Measurements from ENCODE around the gene ZNF48.

The ZNF48 gene

DNA sequence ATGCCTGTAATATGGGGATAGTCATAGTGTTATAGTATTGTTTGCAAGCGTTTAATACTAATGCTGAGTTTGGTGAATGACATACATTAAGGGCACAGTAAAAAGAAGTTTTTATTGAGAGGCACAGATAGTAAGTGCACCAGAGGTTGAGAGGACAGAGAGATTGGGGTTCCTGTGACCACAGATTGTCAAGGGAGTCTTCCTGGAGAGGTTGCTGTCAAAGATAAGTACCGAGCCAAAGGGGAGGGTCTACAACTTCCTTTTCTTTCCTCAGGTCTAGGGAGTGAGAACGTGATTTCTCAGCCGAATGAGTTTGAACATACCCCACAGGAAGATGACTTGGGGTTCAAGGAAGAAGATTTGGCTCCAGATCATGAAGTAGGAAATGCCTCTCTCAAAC lies 1.8 kb downstream of the ZNF48 start:
- Histone ChIP-seq H3K9me3 (ENCODE audit: insufficient read depth, low read length) (no peaks in the 10 kb centered on the region), H3K9me2 (replicated peaks; ENCODE audit: insufficient read depth, low read length) (no peaks in the 10 kb centered on the region), H3K9ac (ENCODE audit: low read length) (no peak overlapping the region), H2AFZ (ENCODE audit: low read depth, low read length, severe bottlenecking) (no peak overlapping the region), H3K4me2 (ENCODE audit: low read depth, low read length, poor library complexity, severe bottlenecking) (no peak overlapping the region), H3K27me3 (ENCODE audit: low read length) (no peaks in the 10 kb centered on the region), H3K4me3 (ENCODE audit: insufficient read depth, low read length, poor library complexity, severe bottlenecking) (no peak overlapping the region), H3K79me2 (ENCODE audit: insufficient read depth, low read length) (peaks cover 13% of the 10 kb centered on the region; the same call in 1 of the 2 replicates), H4K20me1 (ENCODE audit: low read depth, low read length) (no peaks in the 10 kb centered on the region), H3F3A (ENCODE audit: insufficient read depth) (peaks cover 8% of the 10 kb centered on the region; the same call in 1 of the 2 replicates), H3K27ac (ENCODE audit: low read depth, low read length) (no peak overlapping the region), H3K36me3 (ENCODE audit: low read length) (no peaks in the 10 kb centered on the region)
- TF ChIP-seq EZH2phosphoT487 (conservative IDR thresholded peaks at IDR 0.05; ENCODE audit: low read length): no peak
- TF ChIP-seq, protein P1, sequence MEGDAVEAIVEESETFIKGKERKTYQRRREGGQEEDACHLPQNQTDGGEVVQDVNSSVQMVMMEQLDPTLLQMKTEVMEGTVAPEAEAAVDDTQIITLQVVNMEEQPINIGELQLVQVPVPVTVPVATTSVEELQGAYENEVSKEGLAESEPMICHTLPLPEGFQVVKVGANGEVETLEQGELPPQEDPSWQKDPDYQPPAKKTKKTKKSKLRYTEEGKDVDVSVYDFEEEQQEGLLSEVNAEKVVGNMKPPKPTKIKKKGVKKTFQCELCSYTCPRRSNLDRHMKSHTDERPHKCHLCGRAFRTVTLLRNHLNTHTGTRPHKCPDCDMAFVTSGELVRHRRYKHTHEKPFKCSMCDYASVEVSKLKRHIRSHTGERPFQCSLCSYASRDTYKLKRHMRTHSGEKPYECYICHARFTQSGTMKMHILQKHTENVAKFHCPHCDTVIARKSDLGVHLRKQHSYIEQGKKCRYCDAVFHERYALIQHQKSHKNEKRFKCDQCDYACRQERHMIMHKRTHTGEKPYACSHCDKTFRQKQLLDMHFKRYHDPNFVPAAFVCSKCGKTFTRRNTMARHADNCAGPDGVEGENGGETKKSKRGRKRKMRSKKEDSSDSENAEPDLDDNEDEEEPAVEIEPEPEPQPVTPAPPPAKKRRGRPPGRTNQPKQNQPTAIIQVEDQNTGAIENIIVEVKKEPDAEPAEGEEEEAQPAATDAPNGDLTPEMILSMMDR (IDR thresholded peaks at IDR 0.05; ENCODE audit: insufficient read depth, low read length, poor library complexity, severe bottlenecking): no peak

DNA sequence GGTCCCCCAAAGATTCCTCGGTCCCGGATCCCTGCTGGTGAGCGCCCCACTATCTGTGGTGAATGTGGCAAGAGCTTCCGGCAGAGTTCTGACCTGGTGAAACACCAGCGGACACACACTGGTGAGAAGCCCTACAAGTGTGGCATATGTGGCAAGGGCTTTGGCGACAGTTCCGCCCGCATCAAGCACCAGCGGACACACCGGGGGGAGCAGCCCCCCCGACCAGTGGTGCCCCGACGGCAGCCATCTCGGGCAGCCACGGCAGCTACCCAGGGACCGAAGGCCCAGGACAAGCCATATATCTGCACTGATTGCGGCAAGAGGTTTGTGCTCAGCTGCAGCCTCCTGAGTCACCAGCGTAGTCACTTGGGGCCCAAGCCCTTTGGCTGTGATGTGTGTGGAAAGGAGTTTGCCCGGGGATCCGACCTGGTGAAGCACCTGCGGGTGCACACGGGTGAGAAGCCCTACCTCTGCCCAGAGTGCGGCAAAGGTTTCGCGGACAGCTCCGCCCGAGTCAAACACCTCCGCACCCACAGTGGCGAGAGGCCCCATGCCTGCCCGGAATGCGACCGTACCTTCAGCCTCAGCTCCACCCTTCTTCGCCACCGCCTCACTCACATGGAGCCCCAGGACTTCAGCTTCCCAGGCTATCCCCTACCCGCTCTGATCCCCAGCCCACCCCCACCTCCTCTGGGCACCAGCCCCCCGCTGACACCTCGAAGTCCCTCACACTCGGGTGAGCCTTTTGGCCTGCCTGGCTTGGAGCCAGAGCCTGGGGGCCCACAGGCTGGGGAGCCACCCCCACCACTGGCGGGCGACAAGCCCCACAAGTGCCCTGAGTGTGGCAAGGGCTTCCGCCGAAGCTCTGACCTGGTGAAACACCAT lies 2.8 kb downstream of the ZNF48 start:
- no peaks in the 10 kb centered on the region for H3K36me3 ChIP-seq (ENCODE audit: low read length)
- no peaks in the 10 kb centered on the region for H3K9me2 ChIP-seq (replicated peaks; ENCODE audit: insufficient read depth, low read length)
- TF ChIP-seq EZH2phosphoT487 (conservative IDR thresholded peaks at IDR 0.05; ENCODE audit: low read length): no peak
- TF ChIP-seq, protein P1 (IDR thresholded peaks at IDR 0.05; ENCODE audit: insufficient read depth, low read length, poor library complexity, severe bottlenecking): no peak
- no peak overlapping the region for H3K27ac ChIP-seq (ENCODE audit: low read depth, low read length)
- H3K27me3 ChIP-seq (ENCODE audit: low read length): no peaks in the 10 kb centered on the region
- peaks cover 8% of the 10 kb centered on the region; the same call in 1 of the 2 replicates for H3F3A ChIP-seq (ENCODE audit: insufficient read depth)
- peaks cover 13% of the 10 kb centered on the region; the same call in 1 of the 2 replicates for H3K79me2 ChIP-seq (ENCODE audit: insufficient read depth, low read length)
- no peak overlapping the region for H3K4me2 ChIP-seq (ENCODE audit: low read depth, low read length, poor library complexity, severe bottlenecking)
- H3K4me3 ChIP-seq (ENCODE audit: insufficient read depth, low read length, poor library complexity, severe bottlenecking): no peak overlapping the region
- no peaks in the 10 kb centered on the region for H3K9me3 ChIP-seq (ENCODE audit: insufficient read depth, low read length)
- no peaks in the 10 kb centered on the region for H4K20me1 ChIP-seq (ENCODE audit: low read depth, low read length)
- no peak overlapping the region for H3K9ac ChIP-seq (ENCODE audit: low read length)
- no peak overlapping the region for H2AFZ ChIP-seq (ENCODE audit: low read depth, low read length, severe bottlenecking)

DNA sequence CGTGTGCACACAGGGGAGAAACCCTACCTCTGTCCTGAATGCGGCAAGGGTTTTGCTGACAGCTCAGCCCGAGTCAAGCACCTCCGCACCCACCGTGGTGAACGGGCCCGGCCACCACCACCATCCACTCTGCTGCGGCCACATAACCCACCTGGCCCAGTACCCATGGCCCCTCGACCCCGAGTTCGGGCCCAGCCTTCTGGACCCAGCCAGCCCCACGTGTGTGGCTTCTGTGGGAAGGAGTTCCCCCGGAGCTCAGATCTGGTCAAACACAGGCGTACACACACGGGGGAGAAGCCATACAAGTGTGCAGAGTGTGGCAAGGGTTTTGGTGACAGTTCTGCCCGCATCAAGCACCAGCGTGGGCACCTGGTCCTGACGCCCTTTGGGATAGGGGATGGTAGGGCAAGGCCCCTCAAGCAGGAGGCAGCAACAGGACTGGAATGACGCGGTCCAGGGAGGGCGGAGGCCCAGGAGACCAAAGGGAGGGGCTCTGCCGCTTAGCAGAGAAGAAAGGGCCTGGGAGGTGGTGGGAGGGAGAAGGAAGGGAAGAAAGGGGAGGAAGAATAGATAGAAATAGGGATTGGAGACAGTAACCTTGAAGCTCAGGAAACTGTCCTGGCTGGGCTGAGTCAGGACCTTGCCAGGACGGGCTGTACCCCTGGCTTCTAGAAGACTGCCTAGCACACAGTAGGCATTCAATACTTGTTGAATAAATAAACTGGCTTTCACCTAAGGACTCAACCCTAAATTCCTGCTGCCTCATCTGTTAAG lies 3.6 kb downstream of the ZNF48 start:
- no peaks in the 10 kb centered on the region for H3K9me2 ChIP-seq (replicated peaks; ENCODE audit: insufficient read depth, low read length)
- H3K79me2 ChIP-seq (ENCODE audit: insufficient read depth, low read length): peaks cover 13% of the 10 kb centered on the region; the same call in 1 of the 2 replicates
- no peak overlapping the region for H3K27ac ChIP-seq (ENCODE audit: low read depth, low read length)
- H3K4me3 ChIP-seq (ENCODE audit: insufficient read depth, low read length, poor library complexity, severe bottlenecking): no peak overlapping the region
- peaks cover 8% of the 10 kb centered on the region; the same call in 1 of the 2 replicates for H3F3A ChIP-seq (ENCODE audit: insufficient read depth)
- H4K20me1 ChIP-seq (ENCODE audit: low read depth, low read length): no peaks in the 10 kb centered on the region
- no peak overlapping the region for H3K4me2 ChIP-seq (ENCODE audit: low read depth, low read length, poor library complexity, severe bottlenecking)
- no peaks in the 10 kb centered on the region for H3K27me3 ChIP-seq (ENCODE audit: low read length)
- no peak for TF ChIP-seq EZH2phosphoT487 (conservative IDR thresholded peaks at IDR 0.05; ENCODE audit: low read length)
- TF ChIP-seq, protein P1 (IDR thresholded peaks at IDR 0.05; ENCODE audit: insufficient read depth, low read length, poor library complexity, severe bottlenecking): no peak
- H2AFZ ChIP-seq (ENCODE audit: low read depth, low read length, severe bottlenecking): no peak overlapping the region
- H3K9ac ChIP-seq (ENCODE audit: low read length): no peak overlapping the region
- H3K9me3 ChIP-seq (ENCODE audit: insufficient read depth, low read length): no peaks in the 10 kb centered on the region
- H3K36me3 ChIP-seq (ENCODE audit: low read length): no peaks in the 10 kb centered on the region
